MM.1S (cell line): ENCODE results near the gene HDGFL3.

ENCODE experiments used
- DNase-seq: peaks from one replicate; pipeline ENCODE4 v3.0.0-alpha.2; 2015
- H2AFZ ChIP-seq: fragments of 300-600 bp; sonication (generic); 2 replicates; pipeline ENCODE4 v1.6.0; 2016; ENCODE audit warnings: antibody characterized with exemption, low read length
- H3F3A ChIP-seq: fragments of 300-600 bp; sonication (generic); 2 replicates; pipeline ENCODE4 v1.6.1; 2016; ENCODE audit warnings: mild to moderate bottlenecking, antibody characterized with exemption, low read length, moderate library complexity, mixed read lengths; ENCODE audit not compliant: insufficient read depth
- H3K27ac ChIP-seq: fragments of 300-600 bp; sonication (generic); 2 replicates; pipeline ENCODE4 v1.5.1; 2016; ENCODE audit warnings: mild to moderate bottlenecking, low read length
- H3K27me3 ChIP-seq: fragments of 300-600 bp; sonication (generic); replicated peaks from 2 replicates; pipeline ENCODE4 v1.6.0; 2016; ENCODE audit warnings: low read length; ENCODE audit not compliant: insufficient read depth
- H3K36me3 ChIP-seq: fragments of 300-600 bp; sonication (generic); replicated peaks from 2 replicates; pipeline ENCODE4 v1.6.1; 2016; ENCODE audit warnings: mild to moderate bottlenecking, low read length, mixed read lengths; ENCODE audit not compliant: insufficient read depth
- H3K4me1 ChIP-seq: fragments of 300-600 bp; sonication (generic); 2 replicates; pipeline ENCODE4 v1.6.1; 2016; ENCODE audit warnings: low read length, mixed read lengths
- H3K4me2 ChIP-seq: fragments of 300-600 bp; sonication (generic); 2 replicates; pipeline ENCODE4 v1.6.0; 2016; ENCODE audit warnings: low read depth, low read length
- H3K4me3 ChIP-seq: fragments of 300-600 bp; sonication (generic); 2 replicates; pipeline ENCODE4 v1.5.1; 2016; ENCODE audit warnings: low read length, mixed read lengths
- H3K79me2 ChIP-seq: fragments of 300-600 bp; sonication (generic); 2 replicates; pipeline ENCODE4 v1.6.1; 2016; ENCODE audit warnings: mixed run types, low read length, mixed read lengths
- H3K9ac ChIP-seq: fragments of 300-600 bp; sonication (generic); 2 replicates; pipeline ENCODE4 v1.6.1; 2016; ENCODE audit warnings: low read length, mixed read lengths
- H3K9me2 ChIP-seq: fragments of 300-600 bp; sonication (generic); replicated peaks from 2 replicates; pipeline ENCODE4 v1.6.1; 2016; ENCODE audit warnings: mild to moderate bottlenecking, low read length, mixed read lengths; ENCODE audit not compliant: insufficient read depth
- H3K9me3 ChIP-seq: fragments of 300-600 bp; sonication (generic); replicated peaks from 2 replicates; pipeline ENCODE4 v1.6.1; 2016; ENCODE audit warnings: mild to moderate bottlenecking, low read length, mixed read lengths; ENCODE audit not compliant: insufficient read depth
- H4K20me1 ChIP-seq: fragments of 300-600 bp; sonication (generic); 2 replicates; pipeline ENCODE4 v1.6.1; 2016; ENCODE audit warnings: mild to moderate bottlenecking, low read length, moderate library complexity, mixed read lengths; ENCODE audit not compliant: insufficient read depth
- EZH2 ChIP-seq: fragments of 300-600 bp; sonication (generic); optimal IDR thresholded peaks from 2 replicates; pipeline ENCODE3; 2017; ENCODE audit warnings: low read depth, mild to moderate bottlenecking, antibody characterized with exemption, low read length, mixed read lengths
- EZH2phosphoT487 ChIP-seq: fragments of 300-600 bp; sonication (generic); IDR thresholded peaks from 2 replicates; pipeline ENCODE4 v1.6.1; 2018; ENCODE audit warnings: antibody characterized with exemption, low read length
- TF ChIP-seq, protein P1 (sequence below): fragments of 300-600 bp; sonication (generic); IDR thresholded peaks from 2 replicates; pipeline ENCODE4 v1.5.1; 2016; ENCODE audit warnings: antibody characterized with exemption, low read length, mixed read lengths

The HDGFL3 gene

DNA sequence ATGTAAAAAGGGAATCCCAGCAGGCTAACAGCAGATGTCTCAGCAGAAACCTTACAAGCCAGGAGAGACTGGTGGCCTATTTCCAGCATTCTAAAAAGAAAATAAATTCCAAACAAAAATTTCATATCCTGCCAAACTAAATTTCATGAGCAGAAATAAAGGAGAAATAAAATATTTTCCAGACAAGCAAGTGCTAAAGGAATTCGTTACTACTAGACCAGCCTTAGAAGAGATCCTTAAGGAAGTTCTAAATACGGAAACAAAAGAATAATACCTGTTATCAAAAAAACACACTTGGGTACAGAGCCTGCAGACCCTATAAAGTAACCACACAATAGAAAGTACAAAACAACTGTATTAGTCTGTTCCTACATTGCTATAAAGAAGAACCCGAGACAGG is 41.4 kb downstream of the HDGFL3 start:
- H3K27me3 ChIP-seq, result no peaks in the 10 kb centered on the region
- no peak overlapping the region for H2AFZ ChIP-seq
- H3K79me2 ChIP-seq, result no peaks in the 10 kb centered on the region
- H3K9me3 ChIP-seq, result no peaks in the 10 kb centered on the region
- H3K9ac ChIP-seq, result no peak overlapping the region
- TF ChIP-seq EZH2 (no peak), EZH2phosphoT487 (no peak)
- TF ChIP-seq, protein P1, sequence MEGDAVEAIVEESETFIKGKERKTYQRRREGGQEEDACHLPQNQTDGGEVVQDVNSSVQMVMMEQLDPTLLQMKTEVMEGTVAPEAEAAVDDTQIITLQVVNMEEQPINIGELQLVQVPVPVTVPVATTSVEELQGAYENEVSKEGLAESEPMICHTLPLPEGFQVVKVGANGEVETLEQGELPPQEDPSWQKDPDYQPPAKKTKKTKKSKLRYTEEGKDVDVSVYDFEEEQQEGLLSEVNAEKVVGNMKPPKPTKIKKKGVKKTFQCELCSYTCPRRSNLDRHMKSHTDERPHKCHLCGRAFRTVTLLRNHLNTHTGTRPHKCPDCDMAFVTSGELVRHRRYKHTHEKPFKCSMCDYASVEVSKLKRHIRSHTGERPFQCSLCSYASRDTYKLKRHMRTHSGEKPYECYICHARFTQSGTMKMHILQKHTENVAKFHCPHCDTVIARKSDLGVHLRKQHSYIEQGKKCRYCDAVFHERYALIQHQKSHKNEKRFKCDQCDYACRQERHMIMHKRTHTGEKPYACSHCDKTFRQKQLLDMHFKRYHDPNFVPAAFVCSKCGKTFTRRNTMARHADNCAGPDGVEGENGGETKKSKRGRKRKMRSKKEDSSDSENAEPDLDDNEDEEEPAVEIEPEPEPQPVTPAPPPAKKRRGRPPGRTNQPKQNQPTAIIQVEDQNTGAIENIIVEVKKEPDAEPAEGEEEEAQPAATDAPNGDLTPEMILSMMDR, result no peak
- no peak overlapping the region for H3K4me3 ChIP-seq
- H3K27ac ChIP-seq, result no peak overlapping the region
- no peaks in the 10 kb centered on the region for H3K4me1 ChIP-seq
- H3F3A ChIP-seq, result no peaks in the 10 kb centered on the region
- no peaks in the 10 kb centered on the region for H3K36me3 ChIP-seq
- H4K20me1 ChIP-seq, result no peaks in the 10 kb centered on the region
- H3K9me2 ChIP-seq, result no peaks in the 10 kb centered on the region
- no peak overlapping the region for H3K4me2 ChIP-seq
- DNase-seq, result no peak

DNA sequence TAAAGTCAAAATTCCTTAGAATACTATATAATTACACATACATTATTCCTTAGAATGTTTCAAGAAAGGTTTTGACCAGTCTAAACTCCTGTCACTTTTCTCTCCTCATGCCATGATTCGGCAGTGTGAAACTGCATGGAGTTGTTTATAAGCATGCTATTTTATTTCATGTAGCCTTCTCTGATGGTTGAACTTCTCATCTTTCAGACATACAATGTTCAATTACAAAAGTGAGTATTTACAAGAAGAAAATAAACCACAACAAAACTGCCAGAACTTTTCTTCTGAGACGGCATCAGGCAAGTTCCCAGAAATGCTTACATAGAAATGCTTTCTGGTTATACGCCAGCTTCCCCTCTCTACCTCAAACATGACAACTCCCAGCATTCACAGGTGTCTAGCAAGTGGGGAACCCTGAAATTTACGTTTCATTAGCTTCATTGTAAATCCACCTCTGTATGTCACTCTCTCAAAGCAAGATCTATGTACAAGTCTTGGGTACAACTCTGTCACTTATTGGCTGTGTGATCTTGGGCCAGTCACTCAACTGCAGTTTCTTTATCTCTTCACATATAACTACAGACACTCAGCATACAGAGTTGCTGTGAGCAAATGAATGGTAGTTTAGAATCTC is 42.7 kb downstream of the HDGFL3 start:
- Histone ChIP-seq H3K4me2 (no peak overlapping the region), H3K9me2 (no peaks in the 10 kb centered on the region), H3K4me1 (no peaks in the 10 kb centered on the region), H3K79me2 (no peaks in the 10 kb centered on the region), H3K9ac (no peak overlapping the region), H3K9me3 (no peaks in the 10 kb centered on the region), H2AFZ (no peak overlapping the region), H3K27me3 (no peaks in the 10 kb centered on the region), H4K20me1 (no peaks in the 10 kb centered on the region), H3K27ac (no peak overlapping the region), H3F3A (no peaks in the 10 kb centered on the region), H3K4me3 (no peak overlapping the region), H3K36me3 (no peaks in the 10 kb centered on the region)
- no peak for TF ChIP-seq EZH2
- no peak for TF ChIP-seq EZH2phosphoT487
- TF ChIP-seq, protein P1, result no peak
- DNase-seq, result no peak

DNA sequence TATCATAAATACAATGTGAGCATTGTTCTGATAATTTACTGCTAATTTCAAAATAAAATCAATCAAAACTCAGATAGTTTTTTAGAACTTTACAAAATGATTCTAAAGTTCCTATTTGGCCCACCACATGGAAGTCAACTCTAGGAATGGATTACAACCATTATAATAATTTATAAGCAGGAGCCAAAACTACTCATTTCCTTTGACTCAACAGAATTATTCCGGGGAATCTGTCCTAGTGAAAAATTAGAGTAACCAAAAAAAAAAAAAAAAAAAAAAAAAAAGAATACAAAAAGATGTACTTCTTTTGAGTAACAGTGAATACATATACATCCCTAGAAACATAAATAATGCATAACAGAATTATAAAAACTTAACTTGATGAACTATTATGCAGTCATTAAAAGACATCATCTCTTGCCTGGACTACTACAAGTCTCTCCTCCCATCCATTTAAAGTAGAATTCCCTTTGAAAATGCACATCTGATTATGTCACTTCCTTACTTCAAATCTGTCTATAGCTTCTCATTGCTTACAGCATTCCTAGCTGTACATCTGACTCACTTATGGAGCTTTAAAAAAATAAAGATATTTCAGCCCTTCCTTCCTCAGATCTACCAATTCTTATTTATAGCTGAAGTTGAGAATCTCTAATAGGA is 43.4 kb downstream of the HDGFL3 start:
- H3K9me2 ChIP-seq, result no peaks in the 10 kb centered on the region
- no peaks in the 10 kb centered on the region for H3K79me2 ChIP-seq
- H4K20me1 ChIP-seq, result no peaks in the 10 kb centered on the region
- DNase-seq, result no peak
- H3K27ac ChIP-seq, result no peak overlapping the region
- H3K36me3 ChIP-seq, result no peaks in the 10 kb centered on the region
- no peak overlapping the region for H2AFZ ChIP-seq
- no peak overlapping the region for H3K4me2 ChIP-seq
- TF ChIP-seq, protein P1, result no peak
- TF ChIP-seq EZH2phosphoT487 (no peak), EZH2 (no peak)
- H3K4me3 ChIP-seq, result no peak overlapping the region
- no peaks in the 10 kb centered on the region for H3K27me3 ChIP-seq
- H3K4me1 ChIP-seq, result no peaks in the 10 kb centered on the region
- H3K9me3 ChIP-seq, result no peaks in the 10 kb centered on the region
- no peaks in the 10 kb centered on the region for H3F3A ChIP-seq
- H3K9ac ChIP-seq, result no peak overlapping the region
